ENCODE data around the gene NHLH1. TPM values are rescaled to one million over a fixed set of nuclear protein-coding genes. Genes with fewer than 3 reads are reported as not detected.

Gene NHLH1
- polyA plus RNA-seq, 3 donors = 0.09 to 0.24 (median 0.12) TPM

- no peak for DNase-seq (ENCODE audit: extremely low read depth in 1 of 11, low read depth in 9 of 11, low spot score in 4 of 11)
Observed at GRCh38 chr1:160405331-160405877, 38.5 kb downstream of the NHLH1 start.

GRCh38 chr1:160406131-160406968 lies 39.5 kb downstream of the NHLH1 start:
- no peak for DNase-seq (ENCODE audit: extremely low read depth in 1 of 11, low read depth in 9 of 11, low spot score in 4 of 11)

- DNase-seq (ENCODE audit: extremely low read depth in 1 of 11, low read depth in 9 of 11, low spot score in 4 of 11) = no peak
Observed at GRCh38 chr1:160407839-160408801, 41.2 kb downstream of the NHLH1 start.

GRCh38 chr1:160408864-160409263 lies 42.0 kb downstream of the NHLH1 start:
- DNase-seq (ENCODE audit: extremely low read depth in 1 of 11, low read depth in 9 of 11, low spot score in 4 of 11) = no peak

- no peak for DNase-seq (ENCODE audit: extremely low read depth in 1 of 11, low read depth in 9 of 11, low spot score in 4 of 11)
Observed at GRCh38 chr1:160409486-160409885, 42.6 kb downstream of the NHLH1 start.

- DNase-seq (ENCODE audit: extremely low read depth in 1 of 11, low read depth in 9 of 11, low spot score in 4 of 11) = peak in 1 of 11 donors; percentile 49
Observed at GRCh38 chr1:160410406-160411005, 43.6 kb downstream of the NHLH1 start.

GRCh38 chr1:160411271-160412027 lies 44.6 kb downstream of the NHLH1 start:
- DNase-seq (ENCODE audit: extremely low read depth in 1 of 11, low read depth in 9 of 11, low spot score in 4 of 11) = no peak

GRCh38 chr1:160412028-160412362 lies 45.1 kb downstream of the NHLH1 start:
- DNase-seq (ENCODE audit: extremely low read depth in 1 of 11, low read depth in 9 of 11, low spot score in 4 of 11) = no peak

GRCh38 chr1:160413716-160414115 lies 46.8 kb downstream of the NHLH1 start:
- DNase-seq (ENCODE audit: extremely low read depth in 1 of 11, low read depth in 9 of 11, low spot score in 4 of 11) = no peak

- no peak for DNase-seq (ENCODE audit: extremely low read depth in 1 of 11, low read depth in 9 of 11, low spot score in 4 of 11)
Observed at GRCh38 chr1:160414881-160415280, 48.0 kb downstream of the NHLH1 start.

GRCh38 chr1:160415696-160416290 lies 48.9 kb downstream of the NHLH1 start:
- DNase-seq (ENCODE audit: extremely low read depth in 1 of 11, low read depth in 9 of 11, low spot score in 4 of 11) = no peak

- DNase-seq (ENCODE audit: extremely low read depth in 1 of 11, low read depth in 9 of 11, low spot score in 4 of 11) = no peak
Observed at GRCh38 chr1:160416369-160416768, 49.5 kb downstream of the NHLH1 start.

- DNase-seq (ENCODE audit: extremely low read depth in 1 of 11, low read depth in 9 of 11, low spot score in 4 of 11) = no peak
Observed at GRCh38 chr1:160418483-160418882, 51.6 kb downstream of the NHLH1 start.

GRCh38 chr1:160419150-160419837 lies 52.4 kb downstream of the NHLH1 start:
- no peak for DNase-seq (ENCODE audit: extremely low read depth in 1 of 11, low read depth in 9 of 11, low spot score in 4 of 11)

GRCh38 chr1:160419838-160420169 lies 52.9 kb downstream of the NHLH1 start:
- DNase-seq (ENCODE audit: extremely low read depth in 1 of 11, low read depth in 9 of 11, low spot score in 4 of 11) = no peak

- no peak for DNase-seq (ENCODE audit: extremely low read depth in 1 of 11, low read depth in 9 of 11, low spot score in 4 of 11)
Observed at GRCh38 chr1:160420881-160421842, 54.3 kb downstream of the NHLH1 start.

- DNase-seq (ENCODE audit: extremely low read depth in 1 of 11, low read depth in 9 of 11, low spot score in 4 of 11) = no peak
Observed at GRCh38 chr1:160421881-160422280, 55.0 kb downstream of the NHLH1 start.
